Effector memory CD4-positive, alpha-beta T cell (primary cell): Measurements from ENCODE around the gene GPR18.

Source experiments
- DNase-seq, 3 donors: peaks; one replicate each; pipeline ENCODE4 v3.0.0-alpha.2; 2020
- H3K27ac ChIP-seq: 2 replicates; pipeline ENCODE4 v1.7.0; 2013; ENCODE audit warnings: mild to moderate bottlenecking, low read length, moderate library complexity; ENCODE audit not compliant: insufficient read depth, poor library complexity, severe bottlenecking
- H3K27me3 ChIP-seq: replicated peaks from 2 replicates; pipeline ENCODE4 v1.7.0; 2013; ENCODE audit warnings: mild to moderate bottlenecking, low read length; ENCODE audit not compliant: insufficient read depth, control insufficient read depth, poor library complexity, severe bottlenecking
- H3K36me3 ChIP-seq: 2 replicates; pipeline ENCODE4 v1.7.0; 2013; ENCODE audit warnings: mild to moderate bottlenecking, low read length, moderate library complexity; ENCODE audit not compliant: control insufficient read depth, insufficient read depth
- H3K4me1 ChIP-seq: 2 replicates; pipeline ENCODE4 v1.7.0; 2013; ENCODE audit warnings: low read length, mild to moderate bottlenecking; ENCODE audit not compliant: control insufficient read depth, insufficient read depth, poor library complexity, severe bottlenecking
- H3K4me3 ChIP-seq: 2 replicates; pipeline ENCODE4 v1.7.0; 2013; ENCODE audit warnings: low read length, low read depth, mild to moderate bottlenecking; ENCODE audit not compliant: insufficient read depth, poor library complexity, severe bottlenecking
- H3K9me3 ChIP-seq: 2 replicates; pipeline ENCODE4 v1.7.0; 2013; ENCODE audit warnings: mild to moderate bottlenecking, low read length, moderate library complexity; ENCODE audit not compliant: control insufficient read depth

GPR18 gene

GRCh38 chr13:99290894-99291293 lies 32.7 kb upstream of the GPR18 start:
- Histone ChIP-seq H3K9me3 (no peaks in the 10 kb centered on the region), H3K27me3 (no peaks in the 10 kb centered on the region), H3K36me3 (peaks cover 32% of the 10 kb centered on the region), H3K4me3 (no peak overlapping the region), H3K27ac (peak overlapping the region; percentile 15), H3K4me1 (peaks cover 62% of the 10 kb centered on the region)
- DNase-seq = no peak

- peaks cover 62% of the 10 kb centered on the region for H3K4me1 ChIP-seq
Measured at GRCh38 chr13:99289674-99290337, 31.6 kb upstream of the GPR18 start.

GRCh38 chr13:99289271-99289670 lies 31.1 kb upstream of the GPR18 start:
- DNase-seq = no peak
- Histone ChIP-seq H3K9me3 (no peaks in the 10 kb centered on the region), H3K27ac (peak overlapping the region; percentile 42), H3K36me3 (peaks cover 16% of the 10 kb centered on the region), H3K4me1 (peaks cover 64% of the 10 kb centered on the region), H3K27me3 (no peaks in the 10 kb centered on the region), H3K4me3 (no peak overlapping the region)

More at GRCh38 chr13:99289674-99290337, 31.6 kb upstream of the GPR18 start:
- Histone ChIP-seq H3K4me3 (no peak overlapping the region), H3K27me3 (no peaks in the 10 kb centered on the region), H3K27ac (peak overlapping the region; percentile 40), H3K36me3 (peaks cover 21% of the 10 kb centered on the region), H3K9me3 (no peaks in the 10 kb centered on the region)
- DNase-seq = peak in 1 of 3 donors; percentile 47

GRCh38 chr13:99288089-99288488 lies 29.9 kb upstream of the GPR18 start:
- Histone ChIP-seq H3K4me1 (peaks cover 59% of the 10 kb centered on the region), H3K27me3 (no peaks in the 10 kb centered on the region), H3K4me3 (no peak overlapping the region), H3K9me3 (no peaks in the 10 kb centered on the region), H3K27ac (peak overlapping the region; percentile 42), H3K36me3 (peaks cover 4% of the 10 kb centered on the region)
- DNase-seq = no peak

GRCh38 chr13:99287551-99287950 lies 29.4 kb upstream of the GPR18 start:
- Histone ChIP-seq H3K36me3 (no peaks in the 10 kb centered on the region), H3K27ac (peak overlapping the region; percentile 42), H3K4me1 (peaks cover 60% of the 10 kb centered on the region), H3K27me3 (no peaks in the 10 kb centered on the region), H3K4me3 (no peak overlapping the region), H3K9me3 (no peaks in the 10 kb centered on the region)
- no peak for DNase-seq

GRCh38 chr13:99285432-99286182 lies 27.4 kb upstream of the GPR18 start:
- Histone ChIP-seq H3K4me3 (no peak overlapping the region), H3K27me3 (no peaks in the 10 kb centered on the region), H3K4me1 (peaks cover 76% of the 10 kb centered on the region), H3K36me3 (no peaks in the 10 kb centered on the region), H3K27ac (peak overlapping the region; percentile 35), H3K9me3 (no peaks in the 10 kb centered on the region)
- DNase-seq = no peak

- Histone ChIP-seq H3K27ac (peak overlapping the region; percentile 87), H3K36me3 (no peaks in the 10 kb centered on the region), H3K9me3 (no peaks in the 10 kb centered on the region), H3K27me3 (no peaks in the 10 kb centered on the region), H3K4me3 (peak overlapping the region; percentile 14), H3K4me1 (peaks cover 76% of the 10 kb centered on the region)
- no peak for DNase-seq
Measured at GRCh38 chr13:99282264-99283231, 24.4 kb upstream of the GPR18 start.

- H3K27ac ChIP-seq = peak overlapping the region; percentile 87
- H3K36me3 ChIP-seq = no peaks in the 10 kb centered on the region
- DNase-seq = peak; percentile 51 to 55 (median 53)
- H3K4me1 ChIP-seq = peaks cover 73% of the 10 kb centered on the region
- no peaks in the 10 kb centered on the region for H3K9me3 ChIP-seq
- no peak overlapping the region for H3K4me3 ChIP-seq
- no peaks in the 10 kb centered on the region for H3K27me3 ChIP-seq
Measured at GRCh38 chr13:99281811-99282263, 23.7 kb upstream of the GPR18 start.

- H3K36me3 ChIP-seq = no peaks in the 10 kb centered on the region
- no peak for DNase-seq
- peak overlapping the region; percentile 33 for H3K27ac ChIP-seq
- H3K4me1 ChIP-seq = peaks cover 70% of the 10 kb centered on the region
- H3K9me3 ChIP-seq = no peaks in the 10 kb centered on the region
- no peak overlapping the region for H3K4me3 ChIP-seq
- H3K27me3 ChIP-seq = no peaks in the 10 kb centered on the region
Measured at GRCh38 chr13:99280166-99280565, 22.0 kb upstream of the GPR18 start.
